Measurements from ENCODE around the gene LPAR1.

DNA sequence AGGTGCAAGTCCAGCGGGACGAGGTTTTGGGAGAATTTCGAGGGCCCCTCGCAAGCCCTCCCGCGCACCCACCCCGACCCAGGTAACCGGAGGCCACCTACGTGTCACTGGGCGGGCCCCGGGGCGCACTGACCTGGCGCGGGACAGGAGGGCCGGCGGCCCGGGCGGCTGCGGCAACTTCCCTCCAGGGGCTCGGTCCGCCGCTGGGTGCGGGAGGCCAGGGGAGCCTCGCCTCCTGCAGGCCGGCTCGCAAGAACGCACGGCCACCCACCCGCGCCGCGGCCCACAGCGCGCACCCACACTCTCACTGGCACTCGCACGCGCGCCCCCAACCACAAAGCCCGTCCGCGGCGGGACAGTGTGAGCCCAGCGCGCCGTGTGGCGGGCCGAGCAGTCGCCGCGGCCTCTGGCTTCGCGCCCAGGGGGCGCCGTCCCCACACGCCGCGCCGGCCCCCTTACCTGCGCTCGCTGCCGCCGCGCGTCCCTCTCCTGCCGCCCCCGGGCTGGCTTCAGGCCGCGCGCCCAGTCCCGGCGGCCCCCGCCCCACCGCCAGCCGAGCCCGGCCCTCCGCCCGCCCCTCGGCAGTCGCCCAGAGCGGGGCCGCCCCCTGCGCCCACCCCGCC is 451 bp downstream of the LPAR1 start:
- TF ChIP-seq, protein P1, sequence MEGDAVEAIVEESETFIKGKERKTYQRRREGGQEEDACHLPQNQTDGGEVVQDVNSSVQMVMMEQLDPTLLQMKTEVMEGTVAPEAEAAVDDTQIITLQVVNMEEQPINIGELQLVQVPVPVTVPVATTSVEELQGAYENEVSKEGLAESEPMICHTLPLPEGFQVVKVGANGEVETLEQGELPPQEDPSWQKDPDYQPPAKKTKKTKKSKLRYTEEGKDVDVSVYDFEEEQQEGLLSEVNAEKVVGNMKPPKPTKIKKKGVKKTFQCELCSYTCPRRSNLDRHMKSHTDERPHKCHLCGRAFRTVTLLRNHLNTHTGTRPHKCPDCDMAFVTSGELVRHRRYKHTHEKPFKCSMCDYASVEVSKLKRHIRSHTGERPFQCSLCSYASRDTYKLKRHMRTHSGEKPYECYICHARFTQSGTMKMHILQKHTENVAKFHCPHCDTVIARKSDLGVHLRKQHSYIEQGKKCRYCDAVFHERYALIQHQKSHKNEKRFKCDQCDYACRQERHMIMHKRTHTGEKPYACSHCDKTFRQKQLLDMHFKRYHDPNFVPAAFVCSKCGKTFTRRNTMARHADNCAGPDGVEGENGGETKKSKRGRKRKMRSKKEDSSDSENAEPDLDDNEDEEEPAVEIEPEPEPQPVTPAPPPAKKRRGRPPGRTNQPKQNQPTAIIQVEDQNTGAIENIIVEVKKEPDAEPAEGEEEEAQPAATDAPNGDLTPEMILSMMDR (IDR thresholded peaks at IDR 0.05) = peak in 1 of 6 experiments; percentile 13
- no peak for TF ChIP-seq POLR2A (IDR thresholded peaks at IDR 0.05)

Measured in adrenal gland (tissue), 5 donors.